Keratinocyte (primary cell): ENCODE measurements around the gene CCDC68. TPM values are rescaled to one million over a fixed set of nuclear protein-coding genes. Genes with fewer than 3 reads are reported as not detected.

Experiments
- DNase-seq: peaks from one replicate; pipeline ENCODE4 v3.0.0-alpha.2; 2011; ENCODE audit warnings: low read depth, missing footprints, low spot score
- FAIRE-seq: peaks from 2 replicates; lab custom pipeline; 2011; peaks lifted over from hg19 to GRCh38; lab: Jason Lieb, UNC
- H2AFZ ChIP-seq: 2 replicates; pipeline ENCODE4 v1.6.0; 2012; ENCODE audit warnings: low read length, control low read depth, inconsistent platforms; ENCODE audit not compliant: control insufficient read depth
- H3K27ac ChIP-seq: 2 replicates; pipeline ENCODE4 v1.5.1; 2011; ENCODE audit warnings: low read length; ENCODE audit not compliant: control insufficient read depth, insufficient read depth
- H3K27me3 ChIP-seq: 3 replicates; pipeline ENCODE4 v1.6.0; 2011; ENCODE audit warnings: low read length; ENCODE audit not compliant: control insufficient read depth, insufficient read depth; ENCODE audit errors: extremely low read depth
- H3K36me3 ChIP-seq, 2 experiments: 2 replicates in 1 of 2; 3 replicates in 1 of 2; pipeline ENCODE4 v1.5.1; 2011; ENCODE audit warnings: low read length in 2 of 2, mild to moderate bottlenecking in 1 of 2; ENCODE audit not compliant: control insufficient read depth in 2 of 2, insufficient read depth in 2 of 2; ENCODE audit errors: extremely low read depth in 1 of 2
- H3K4me1 ChIP-seq: 3 replicates; pipeline ENCODE4 v1.5.1; 2011; ENCODE audit warnings: low read length; ENCODE audit not compliant: control insufficient read depth, insufficient read depth; ENCODE audit errors: extremely low read depth
- H3K4me2 ChIP-seq: 3 replicates; pipeline ENCODE4 v1.6.0; 2011; ENCODE audit warnings: low read depth, low read length; ENCODE audit not compliant: control insufficient read depth, insufficient read depth; ENCODE audit errors: extremely low read depth
- H3K4me3 ChIP-seq, 3 experiments: fragments of 200-600 bp in 1 of 3; sonication (generic) in 1 of 3; 2 replicates in 2 of 3; 3 replicates in 1 of 3; pipeline ENCODE4 v1.5.1; 2011 to 2016; ENCODE audit warnings: low read length in 3 of 3, mild to moderate bottlenecking in 3 of 3, control low read depth in 2 of 3, inconsistent platforms in 1 of 3, low read depth in 1 of 3, mixed read lengths in 1 of 3, mixed run types in 1 of 3, moderate library complexity in 1 of 3; ENCODE audit not compliant: control insufficient read depth in 2 of 3, insufficient read depth in 2 of 3; ENCODE audit errors: extremely low read depth in 1 of 3
- H3K79me2 ChIP-seq: 2 replicates; pipeline ENCODE4 v1.6.0; 2012; ENCODE audit warnings: low read length; ENCODE audit not compliant: control insufficient read depth, insufficient read depth
- H3K9ac ChIP-seq: 3 replicates; pipeline ENCODE4 v1.6.0; 2011; ENCODE audit warnings: low read length; ENCODE audit not compliant: control insufficient read depth, insufficient read depth; ENCODE audit errors: extremely low read depth
- H3K9me1 ChIP-seq: 3 replicates; pipeline ENCODE4 v1.6.0; 2011; ENCODE audit warnings: low read length; ENCODE audit not compliant: control insufficient read depth, insufficient read depth; ENCODE audit errors: extremely low read depth
- H3K9me3 ChIP-seq: 2 replicates; pipeline ENCODE4 v1.5.1; 2012; ENCODE audit warnings: low read depth, low read length; ENCODE audit not compliant: control insufficient read depth
- H4K20me1 ChIP-seq: 3 replicates; pipeline ENCODE4 v1.6.0; 2011; ENCODE audit warnings: low read length; ENCODE audit not compliant: control insufficient read depth, insufficient read depth; ENCODE audit errors: extremely low read depth
- CTCF ChIP-seq, 3 experiments: IDR thresholded peaks in 1 of 3; conservative IDR thresholded peaks in 1 of 3; optimal IDR thresholded peaks in 1 of 3; 2 replicates in 2 of 3; 3 replicates in 1 of 3; pipeline versions ENCODE3 to v1.5.1; 2011; ENCODE audit warnings: low read length in 3 of 3, mild to moderate bottlenecking in 3 of 3, moderate library complexity in 2 of 3, control low read depth in 1 of 3, inconsistent platforms in 1 of 3; ENCODE audit not compliant: insufficient read depth in 2 of 3; ENCODE audit errors: extremely low read depth in 1 of 3
- EZH2 ChIP-seq: IDR thresholded peaks from one replicate; pipeline ENCODE4 v1.6.1; 2012; ENCODE audit warnings: inconsistent platforms, mild to moderate bottlenecking, low read length, moderate library complexity
- dilution Hi-C: fragments of 300-500 bp; cut with MboI; formaldehyde crosslinking; loops from one replicate; pipeline ENCODE4 v1.7.0; 2020; ENCODE audit warnings: low sequenced_read_pairs; ENCODE audit not compliant: extremely low pct_ligation_motif_present
- polyA plus RNA-seq, 5 experiments: library from polyadenylated mRNA; depleted of rRNA in 3 of 5; stranded (reverse) in 3 of 5; stranded (forward) in 1 of 5; unstranded in 1 of 5; fragments of >200 nt; gene quantifications; 1 replicate in 1 of 5; 2 replicates in 3 of 5; 3 replicates in 1 of 5; pipeline versions ENCODE4 v1.2.1 to v1.2.3, GENCODE V29; 2011 to 2012; ENCODE audit warnings: missing spikeins in 2 of 5, low read depth in 1 of 5, low replicate concordance in 1 of 5

The CCDC68 gene
- polyA plus RNA-seq, 1 donor (not counting 4 experiments of a cell fraction or from before 2014, with no cell fraction given) = 2.7 TPM

- no peak overlapping the region for H3K27ac ChIP-seq
- DNase-seq = no peak
- H3K27me3 ChIP-seq = no peaks in the 10 kb centered on the region
- no peak overlapping the region for H2AFZ ChIP-seq
- H4K20me1 ChIP-seq = no peaks in the 10 kb centered on the region
- no peaks in the 10 kb centered on the region for H3K9me3 ChIP-seq
- no peak overlapping the region for H3K4me2 ChIP-seq
- no peaks in the 10 kb centered on the region for H3K79me2 ChIP-seq
- FAIRE-seq = no peak
- dilution Hi-C loops = no loop called here
- H3K36me3 ChIP-seq = peaks cover 0 to 2% of the 10 kb centered on the region in 2 experiments
- H3K9ac ChIP-seq = no peak overlapping the region
- peaks cover 16% of the 10 kb centered on the region for H3K4me1 ChIP-seq
- no peaks in the 10 kb centered on the region for H3K9me1 ChIP-seq
- H3K4me3 ChIP-seq = no peak overlapping the region
- TF ChIP-seq EZH2 = no peak
- TF ChIP-seq CTCF (optimal IDR thresholded peaks at IDR 0.05 in 1 of 3, IDR thresholded peaks at IDR 0.05 in 1 of 3, conservative IDR thresholded peaks at IDR 0.05 in 1 of 3; ENCODE audit: extremely low read depth in 1 of 3, insufficient read depth in 2 of 3, low read length in 3 of 3) = no peak
These were observed 79.6 kb downstream of the CCDC68 start for GRCh38 chr18:54879691-54880090.

- FAIRE-seq = no peak
These were observed 80.5 kb downstream of the CCDC68 start for GRCh38 chr18:54878659-54879358.

More at GRCh38 chr18:54878659-54879358, 80.5 kb downstream of the CCDC68 start:
- Histone ChIP-seq H2AFZ (no peak overlapping the region), H3K27me3 (no peaks in the 10 kb centered on the region), H4K20me1 (no peaks in the 10 kb centered on the region), H3K9ac (no peak overlapping the region), H3K9me3 (no peaks in the 10 kb centered on the region), H3K36me3 (no peaks in the 10 kb centered on the region), H3K4me2 (no peak overlapping the region), H3K4me1 (peaks cover 20% of the 10 kb centered on the region), H3K27ac (no peak overlapping the region), H3K79me2 (no peaks in the 10 kb centered on the region), H3K9me1 (no peaks in the 10 kb centered on the region), H3K4me3 (no peak overlapping the region)
- no peak for DNase-seq
- TF ChIP-seq EZH2 (no peak), CTCF (optimal IDR thresholded peaks at IDR 0.05 in 1 of 3, IDR thresholded peaks at IDR 0.05 in 1 of 3, conservative IDR thresholded peaks at IDR 0.05 in 1 of 3; ENCODE audit: extremely low read depth in 1 of 3, insufficient read depth in 2 of 3, low read length in 3 of 3) (no peak)
- dilution Hi-C loops = no loop called here
